ENCODE measurements around the gene TNNI3K. TPM values are rescaled to one million over a fixed set of nuclear protein-coding genes. Genes with fewer than 3 reads are reported as not detected.

TNNI3K gene
- total RNA-seq, 1 donor from 2014 or later, result not detected

DNA sequence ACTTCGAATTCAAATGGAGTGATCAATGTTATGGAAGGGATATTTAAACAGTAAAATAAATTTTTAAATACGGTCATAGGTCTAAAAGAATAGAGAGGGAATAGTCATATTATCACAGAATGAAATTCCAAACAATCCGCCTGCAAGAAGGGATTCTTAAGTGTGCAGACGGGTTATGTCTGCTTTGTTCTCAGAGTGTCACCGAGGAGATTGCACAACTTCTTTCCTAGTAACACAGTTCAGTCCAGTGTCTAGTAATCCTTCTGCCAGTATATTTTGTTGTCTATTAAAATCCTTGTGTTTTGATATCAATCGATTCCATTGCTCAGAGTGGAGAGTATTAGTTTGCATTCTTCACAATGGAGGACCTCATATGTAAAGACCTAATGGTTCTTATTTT is 228.8 kb downstream of the TNNI3K start:
- DNase-seq (ENCODE audit: extremely low spot score in 2 of 2), result no peak
- Histone ChIP-seq H3K27ac (no peak overlapping the region), H3K27me3 (no peaks in the 10 kb centered on the region), H3K36me3 (no peaks in the 10 kb centered on the region), H3K4me1 (no peaks in the 10 kb centered on the region), H3K4me3 (no peak overlapping the region), H3K9me3 (no peaks in the 10 kb centered on the region)
- intact Hi-C loops (cut with DNase I), result no loop called here
- TF ChIP-seq CTCF (IDR thresholded peaks at IDR 0.05) (no peak), POLR2AphosphoS5 (IDR thresholded peaks at IDR 0.05; ENCODE audit: insufficient read depth in 1 of 2, low read depth in 1 of 2) (no peak), POLR2A (IDR thresholded peaks at IDR 0.05) (no peak)

GRCh38 chr1:74465193-74465681 is 230.1 kb downstream of the TNNI3K start:
- Histone ChIP-seq H3K4me1 (no peaks in the 10 kb centered on the region), H3K4me3 (no peak overlapping the region), H3K27ac (no peak overlapping the region), H3K27me3 (no peaks in the 10 kb centered on the region), H3K36me3 (no peaks in the 10 kb centered on the region), H3K9me3 (no peaks in the 10 kb centered on the region)
- DNase-seq (ENCODE audit: extremely low spot score in 2 of 2), result no peak
- intact Hi-C loops (cut with DNase I), result no loop called here
- TF ChIP-seq POLR2A (IDR thresholded peaks at IDR 0.05), result no peak
- no peak for TF ChIP-seq POLR2AphosphoS5 (IDR thresholded peaks at IDR 0.05; ENCODE audit: insufficient read depth in 1 of 2, low read depth in 1 of 2)
- TF ChIP-seq CTCF (IDR thresholded peaks at IDR 0.05), result no peak

GRCh38 chr1:74467786-74468377 is 232.7 kb downstream of the TNNI3K start:
- intact Hi-C loops (cut with DNase I), result no loop called here
- no peaks in the 10 kb centered on the region for H3K9me3 ChIP-seq
- no peak overlapping the region for H3K27ac ChIP-seq
- TF ChIP-seq CTCF (IDR thresholded peaks at IDR 0.05) (no peak), POLR2AphosphoS5 (IDR thresholded peaks at IDR 0.05; ENCODE audit: insufficient read depth in 1 of 2, low read depth in 1 of 2) (no peak), POLR2A (IDR thresholded peaks at IDR 0.05) (no peak)
- no peaks in the 10 kb centered on the region for H3K27me3 ChIP-seq
- no peak overlapping the region for H3K4me3 ChIP-seq
- H3K36me3 ChIP-seq, result no peaks in the 10 kb centered on the region
- no peak for DNase-seq (ENCODE audit: extremely low spot score in 2 of 2)
- H3K4me1 ChIP-seq, result no peaks in the 10 kb centered on the region

DNA sequence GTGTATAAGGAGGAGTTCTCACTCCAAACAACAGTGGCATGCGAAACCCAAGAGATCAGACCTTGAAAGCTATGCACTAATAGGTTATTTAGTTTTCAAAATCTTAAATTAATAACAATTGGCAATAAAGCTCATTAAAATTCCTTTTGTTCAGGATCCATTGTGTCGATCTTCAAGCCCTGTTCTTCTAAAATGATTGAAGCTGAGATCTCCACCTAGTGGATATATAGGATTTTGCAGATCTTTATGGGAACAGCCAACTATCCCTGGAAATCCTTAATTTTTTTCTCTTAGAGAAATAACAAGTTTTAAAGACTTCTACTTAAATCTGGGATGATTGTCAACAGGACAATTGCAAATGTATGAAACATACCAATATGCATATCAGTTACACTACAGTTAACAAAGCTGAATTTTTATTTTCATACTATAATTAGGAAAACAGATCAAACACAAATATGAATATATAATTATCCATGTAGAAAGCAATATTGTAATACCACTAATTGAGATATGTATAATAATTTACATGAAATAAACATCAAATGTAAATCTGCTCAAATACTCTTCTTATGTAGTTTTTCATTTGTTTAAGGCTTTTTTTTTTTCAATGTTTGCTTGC is 233.9 kb downstream of the TNNI3K start:
- H3K27me3 ChIP-seq, result no peaks in the 10 kb centered on the region
- H3K4me3 ChIP-seq, result no peak overlapping the region
- no peaks in the 10 kb centered on the region for H3K4me1 ChIP-seq
- intact Hi-C loops (cut with DNase I), result no loop called here
- TF ChIP-seq CTCF (IDR thresholded peaks at IDR 0.05) (peak in 1 of 3 experiments; percentile 40), POLR2AphosphoS5 (IDR thresholded peaks at IDR 0.05; ENCODE audit: insufficient read depth in 1 of 2, low read depth in 1 of 2) (no peak)
- H3K27ac ChIP-seq, result no peak overlapping the region
- H3K9me3 ChIP-seq, result no peaks in the 10 kb centered on the region
- DNase-seq (ENCODE audit: extremely low spot score in 2 of 2), result no peak
- H3K36me3 ChIP-seq, result no peaks in the 10 kb centered on the region

- Histone ChIP-seq H3K4me3 (no peak overlapping the region), H3K27ac (no peak overlapping the region), H3K27me3 (no peaks in the 10 kb centered on the region), H3K36me3 (no peaks in the 10 kb centered on the region), H3K9me3 (no peaks in the 10 kb centered on the region), H3K4me1 (no peaks in the 10 kb centered on the region)
- TF ChIP-seq CTCF (IDR thresholded peaks at IDR 0.05) (no peak), POLR2AphosphoS5 (IDR thresholded peaks at IDR 0.05; ENCODE audit: insufficient read depth in 1 of 2, low read depth in 1 of 2) (no peak), POLR2A (IDR thresholded peaks at IDR 0.05) (no peak)
- no peak for DNase-seq (ENCODE audit: extremely low spot score in 2 of 2)
- intact Hi-C loops (cut with DNase I), result no loop called here
These were observed 235.1 kb downstream of the TNNI3K start for GRCh38 chr1:74470251-74470650.
